HepG2 (cell line): ENCODE results near the gene SEPTIN11. TPM values are rescaled to one million over a fixed set of nuclear protein-coding genes. Genes with fewer than 3 reads are reported as not detected.

ENCODE experiments used
- ADNP ChIP-seq: sonication (generic); formaldehyde crosslinking; IDR thresholded peaks from 2 replicates; pipeline ENCODE4 v1.4.0; 2020; ENCODE audit warnings: missing genetic modification reagents
- ETV5 ChIP-seq: IDR thresholded peaks from 2 replicates; pipeline ENCODE4 v1.6.1; 2018; ENCODE audit warnings: missing biosample characterization, missing genetic modification reagents, inconsistent platforms, borderline replicate concordance
- FOXO1 ChIP-seq: sonication (generic); formaldehyde crosslinking; IDR thresholded peaks from 2 replicates; pipeline ENCODE4 v1.4.0; 2020; ENCODE audit warnings: missing genetic modification reagents
- FOXP1 ChIP-seq, 2 experiments: fragments of 450-650 bp in 1 of 2; IDR thresholded peaks; 2 replicates each; pipeline ENCODE4 v1.6.1; 2017 to 2018; ENCODE audit warnings: antibody characterized with exemption in 1 of 2
- FUBP1 ChIP-seq: sonication (generic); formaldehyde crosslinking; IDR thresholded peaks from 2 replicates; pipeline ENCODE4 v1.5.1; 2020; ENCODE audit warnings: missing genetic modification reagents, mild to moderate bottlenecking, borderline replicate concordance
- HDAC6 ChIP-seq: fragments of 200-600 bp; sonication (generic); IDR thresholded peaks from 2 replicates; pipeline ENCODE4 v1.7.0; 2017; ENCODE audit warnings: mild to moderate bottlenecking, antibody characterized with exemption, low read length, low read depth
- HMG20B ChIP-seq: conservative IDR thresholded peaks from 2 replicates; pipeline ENCODE4 v1.6.1; 2016; ENCODE audit warnings: missing genetic modification reagents, missing compliant biosample characterization
- IRF9 ChIP-seq: sonication (generic); formaldehyde crosslinking; IDR thresholded peaks from 2 replicates; pipeline ENCODE4 v1.8.0; 2022; ENCODE audit warnings: missing genetic modification reagents, mild to moderate bottlenecking, borderline replicate concordance
- JDP2 ChIP-seq: sonication (generic); formaldehyde crosslinking; IDR thresholded peaks from 2 replicates; pipeline ENCODE4 v1.8.1; 2022; ENCODE audit warnings: missing genetic modification reagents, borderline replicate concordance
- LCORL ChIP-seq, 2 experiments: fragments of 450-650 bp in 1 of 2; sonication (generic) in 1 of 2; formaldehyde crosslinking in 1 of 2; IDR thresholded peaks; 2 replicates each; pipeline versions ENCODE4 v1.5.0 to v1.6.1; 2017 to 2020; ENCODE audit warnings: antibody characterized with exemption in 1 of 2, missing genetic modification reagents in 1 of 2
- MIXL1 ChIP-seq: IDR thresholded peaks from 2 replicates; pipeline ENCODE4 v1.6.1; 2016
- NCOA2 ChIP-seq: sonication (generic); formaldehyde crosslinking; IDR thresholded peaks from 2 replicates; pipeline ENCODE4 v1.8.0; 2022; ENCODE audit warnings: inconsistent platforms
- NR3C1 ChIP-seq: sonication (generic); formaldehyde crosslinking; IDR thresholded peaks from 2 replicates; pipeline ENCODE4 v1.4.0; 2020; ENCODE audit warnings: missing genetic modification reagents
- PCBP1 ChIP-seq: fragments of 200-400 bp; formaldehyde crosslinking; IDR thresholded peaks from 2 replicates; pipeline ENCODE4 v1.6.1; 2017; ENCODE audit warnings: mild to moderate bottlenecking, low read depth, low read length, borderline replicate concordance
- SOX13 ChIP-seq, 3 experiments: fragments of 450-650 bp in 1 of 3; sonication (generic) in 1 of 3; formaldehyde crosslinking in 1 of 3; IDR thresholded peaks in 2 of 3; conservative IDR thresholded peaks in 1 of 3; 2 replicates each; pipeline versions ENCODE4 v1.5.0 to v1.6.1; 2016 to 2020; ENCODE audit warnings: antibody characterized with exemption in 1 of 3, mild to moderate bottlenecking in 1 of 3, missing compliant biosample characterization in 1 of 3, missing genetic modification reagents in 1 of 3, moderate library complexity in 1 of 3
- SP2 ChIP-seq: sonication (generic); formaldehyde crosslinking; IDR thresholded peaks from 2 replicates; pipeline ENCODE4 v1.5.1; 2020; ENCODE audit warnings: mild to moderate bottlenecking, missing genetic modification reagents
- TGIF2 ChIP-seq: IDR thresholded peaks from 2 replicates; pipeline ENCODE4 v1.6.1; 2016; ENCODE audit warnings: control low read depth, missing compliant biosample characterization
- THAP11 ChIP-seq: IDR thresholded peaks from 2 replicates; pipeline ENCODE4 v1.6.1; 2016; ENCODE audit warnings: missing biosample characterization, missing genetic modification reagents
- ZBTB20 ChIP-seq: sonication (generic); formaldehyde crosslinking; IDR thresholded peaks from 2 replicates; pipeline ENCODE4 v1.8.1; 2023; ENCODE audit warnings: missing genetic modification reagents, low read depth, mild to moderate bottlenecking, borderline replicate concordance
- ZFYVE20 ChIP-seq: sonication (generic); formaldehyde crosslinking; IDR thresholded peaks from 2 replicates; pipeline ENCODE4 v1.8.0; 2023; ENCODE audit warnings: low read depth, mild to moderate bottlenecking, moderate library complexity, missing genetic modification reagents, borderline replicate concordance
- ZNF101 ChIP-seq: sonication (generic); formaldehyde crosslinking; IDR thresholded peaks from 2 replicates; pipeline ENCODE4 v1.4.0; 2020; ENCODE audit warnings: mild to moderate bottlenecking, low read depth, missing genetic modification reagents, borderline replicate concordance
- ZNF251 ChIP-seq: sonication (generic); formaldehyde crosslinking; IDR thresholded peaks from 2 replicates; pipeline ENCODE4 v1.9.0; 2021; ENCODE audit warnings: mild to moderate bottlenecking, missing genetic modification reagents
- ZNF333 ChIP-seq: sonication (generic); formaldehyde crosslinking; IDR thresholded peaks from 2 replicates; pipeline ENCODE4 v1.4.0; 2020; ENCODE audit warnings: mild to moderate bottlenecking, missing genetic modification reagents, borderline replicate concordance
- ZNF670 ChIP-seq: sonication (generic); formaldehyde crosslinking; IDR thresholded peaks from 2 replicates; pipeline ENCODE4 v1.8.0; 2022; ENCODE audit warnings: mild to moderate bottlenecking, missing genetic modification reagents, borderline replicate concordance
- ZNF776 ChIP-seq: sonication (generic); formaldehyde crosslinking; IDR thresholded peaks from 2 replicates; pipeline ENCODE4 v1.4.0; 2020; ENCODE audit warnings: mild to moderate bottlenecking, missing genetic modification reagents
- ZNF891 ChIP-seq: sonication (generic); formaldehyde crosslinking; IDR thresholded peaks from 2 replicates; pipeline ENCODE4 v1.5.0; 2020; ENCODE audit warnings: mild to moderate bottlenecking, missing genetic modification reagents
- ZSCAN12 ChIP-seq: sonication (generic); formaldehyde crosslinking; IDR thresholded peaks from 2 replicates; pipeline ENCODE4 v1.9.0; 2021; ENCODE audit warnings: mild to moderate bottlenecking, missing genetic modification reagents
- polyA plus RNA-seq, 8 experiments: library from polyadenylated mRNA; depleted of rRNA in 3 of 8; stranded (reverse) in 7 of 8; unstranded in 1 of 8; fragments of >200 nt; fragmentation: Illumina TruSeq in 4 of 8; extraction: Trizol in 4 of 8; gene quantifications; 2 replicates each; pipeline versions ENCODE4 v1.2.1 to v1.2.3, GENCODE V29; 2011 to 2016; ENCODE audit warnings: low read depth in 4 of 8, missing spikeins in 1 of 8, mixed read lengths in 1 of 8; ENCODE audit not compliant: insufficient read depth in 1 of 8
- total RNA-seq, 5 experiments: library from RNA; depleted of rRNA; stranded (reverse); fragments of >200 nt; fragmentation: Illumina TruSeq; extraction: Trizol; gene quantifications; 2 replicates each; pipeline ENCODE4 v1.2.3, GENCODE V29; 2016; ENCODE audit warnings: low read depth in 1 of 5

The SEPTIN11 gene
- total and polyA plus RNA-seq, 2 of the 13 experiments (the other 11 are each of a cell fraction or from before 2014, with no cell fraction given), result 28.9 to 47.3 TPM

GRCh38 chr4:76949276-76950051, at the start of gene SEPTIN11 (continued):
- TF ChIP-seq HDAC6, result no peak
- TF ChIP-seq ZNF670 (CRISPR knock-in tag), result peak; percentile 89
- TF ChIP-seq FOXO1, result no peak; the same call in 1 of the 2 replicates
- TF ChIP-seq FOXP1 (IDR thresholded peaks at IDR 0.05), result no peak
- no peak for TF ChIP-seq FOXP1 (CRISPR knock-in tag; IDR thresholded peaks at IDR 0.05)
- no peak for TF ChIP-seq NR3C1 (CRISPR knock-in tag)
- TF ChIP-seq HMG20B (CRISPR knock-in tag), result 0 out of 2 replicates have a peak, but pooled peaks have one; percentile 45
- no peak for TF ChIP-seq FUBP1 (CRISPR knock-in tag)
- 0 out of 2 replicates have a peak, but pooled peaks have one; percentile 44 for TF ChIP-seq IRF9 (CRISPR knock-in tag)
- TF ChIP-seq JDP2 (CRISPR knock-in tag), result no peak
- TF ChIP-seq ADNP (CRISPR knock-in tag), result no peak
- TF ChIP-seq TGIF2 (CRISPR knock-in tag), result peak; percentile 50; the same call in 1 of the 2 replicates
- no peak for TF ChIP-seq ZNF101 (CRISPR knock-in tag)
- no peak for TF ChIP-seq ZNF251 (CRISPR knock-in tag)
- no peak; the same call in 1 of the 2 replicates for TF ChIP-seq ZNF333
- 0 out of 2 replicates have a peak, but pooled peaks have one; percentile 39 for TF ChIP-seq SP2 (CRISPR knock-in tag)
- peak; percentile 46; the same call in 1 of the 2 replicates for TF ChIP-seq MIXL1 (CRISPR knock-in tag)
- no peak; the same call in 1 of the 2 replicates for TF ChIP-seq ZNF891 (CRISPR knock-in tag)
- TF ChIP-seq PCBP1, result no peak
- TF ChIP-seq THAP11, result peak; percentile 69
- TF ChIP-seq SOX13 (IDR thresholded peaks at IDR 0.05), result no peak
- TF ChIP-seq SOX13 (CRISPR knock-in tag; conservative IDR thresholded peaks at IDR 0.05 in 1 of 2, IDR thresholded peaks at IDR 0.05 in 1 of 2), result peak in 1 of 2 experiments; percentile 44; a peak in 1 of 4 replicates
- no peak for TF ChIP-seq ETV5
- no peak for TF ChIP-seq LCORL (IDR thresholded peaks at IDR 0.05)
- peak; percentile 76 for TF ChIP-seq LCORL (CRISPR knock-in tag; IDR thresholded peaks at IDR 0.05)
- TF ChIP-seq ZFYVE20 (CRISPR knock-in tag), result no peak
- no peak for TF ChIP-seq NCOA2
- peak; percentile 79 for TF ChIP-seq ZNF776 (CRISPR knock-in tag)
- TF ChIP-seq ZSCAN12 (CRISPR knock-in tag), result 0 out of 2 replicates have a peak, but pooled peaks have one; percentile 46
- no peak; the same call in 1 of the 2 replicates for TF ChIP-seq ZBTB20 (CRISPR knock-in tag)
